HG03575 (cell line): ENCODE results near the gene ZCCHC13.
"Not testable (repeated sequence)": the region's sequence is repeated elsewhere in the genome, so short reads cannot be mapped to it uniquely, and the experiment has no call there.

Source experiments
- ATAC-seq: cut with Tn5 transposase; IDR thresholded peaks from one replicate; pipeline ENCODE4 v1.9.1; 2021; ENCODE audit not compliant: unreplicated experiment, insufficient number of reproducible peaks, low FRiP score; ENCODE audit errors: extremely low read depth

The ZCCHC13 gene

GRCh38 chrX:74304016-74304415 lies at the start of gene ZCCHC13:
Gene ZCCHC13 (plus strand): TSS chrX:74304180. CDS start chrX:74304267, 87 bp downstream.
- ATAC-seq = no peak

- not testable (repeated sequence) for ATAC-seq
Observed at GRCh38 chrX:74258111-74258510, 45.9 kb upstream of the ZCCHC13 start.

- ATAC-seq = no peak
Observed at GRCh38 chrX:74259885-74260491, 44.0 kb upstream of the ZCCHC13 start.

GRCh38 chrX:74262452-74263209 lies 41.3 kb upstream of the ZCCHC13 start:
- ATAC-seq = no peak

GRCh38 chrX:74270393-74270792 lies 33.6 kb upstream of the ZCCHC13 start:
- no peak for ATAC-seq

GRCh38 chrX:74272230-74272629 lies 31.8 kb upstream of the ZCCHC13 start:
- no peak for ATAC-seq

GRCh38 chrX:74274516-74274915 lies 29.5 kb upstream of the ZCCHC13 start:
- ATAC-seq = no peak

GRCh38 chrX:74277320-74277719 lies 26.7 kb upstream of the ZCCHC13 start:
- ATAC-seq = no peak

- ATAC-seq = no peak
Observed at GRCh38 chrX:74277846-74278245, 26.1 kb upstream of the ZCCHC13 start.

- ATAC-seq = no peak
Observed at GRCh38 chrX:74280759-74281158, 23.2 kb upstream of the ZCCHC13 start.

GRCh38 chrX:74284391-74284952 lies 19.5 kb upstream of the ZCCHC13 start:
- ATAC-seq = no peak

- ATAC-seq = no peak
Observed at GRCh38 chrX:74286950-74287740, 16.8 kb upstream of the ZCCHC13 start.

GRCh38 chrX:74291577-74291963 lies 12.4 kb upstream of the ZCCHC13 start:
- no peak for ATAC-seq

GRCh38 chrX:74291964-74292807 lies 11.8 kb upstream of the ZCCHC13 start:
- ATAC-seq = no peak

GRCh38 chrX:74292808-74293123 lies 11.2 kb upstream of the ZCCHC13 start:
- ATAC-seq = no peak

- ATAC-seq = no peak
Observed at GRCh38 chrX:74293343-74293946, 10.5 kb upstream of the ZCCHC13 start.

- no peak for ATAC-seq
Observed at GRCh38 chrX:74295101-74295500, 8.9 kb upstream of the ZCCHC13 start.

GRCh38 chrX:74297766-74298165 lies 6.2 kb upstream of the ZCCHC13 start:
- no peak for ATAC-seq

GRCh38 chrX:74300869-74301268 lies 3.1 kb upstream of the ZCCHC13 start:
- ATAC-seq = no peak
